Ovary (tissue), 9 donors: ENCODE data around the gene CHPF. TPM values are rescaled to one million over a fixed set of nuclear protein-coding genes. Genes with fewer than 3 reads are reported as not detected.

Experiments used
- DNase-seq, 5 donors: peaks; one replicate each; pipeline ENCODE4 v3.0.0-alpha.2; 2019 to 2020
- H3K27ac ChIP-seq, 2 donors: fragments of 200-600 bp; one replicate each; pipeline versions ENCODE4 v1.5.1 to v1.8.0; 2019 to 2022
- H3K27me3 ChIP-seq: fragments of 200-600 bp; one replicate; pipeline ENCODE4 v1.8.0; 2022
- H3K36me3 ChIP-seq: fragments of 200-600 bp; sonication (generic); one replicate; pipeline ENCODE4 v1.5.1; 2019
- H3K4me1 ChIP-seq: one replicate; pipeline ENCODE4 v1.8.1; 2013; ENCODE audit warnings: mild to moderate bottlenecking, moderate library complexity; ENCODE audit not compliant: insufficient read depth
- H3K4me3 ChIP-seq: fragments of 200-600 bp; sonication (generic); one replicate; pipeline ENCODE4 v1.5.1; 2017
- H3K9me3 ChIP-seq, 2 donors: fragments of 200-600 bp in 1 of 2; sonication (generic) in 1 of 2; one replicate each; pipeline versions ENCODE4 v1.5.1 to v1.8.1; 2013 to 2019; ENCODE audit warnings: mild to moderate bottlenecking in 1 of 2, moderate library complexity in 1 of 2
- EP300 ChIP-seq: sonication (generic); formaldehyde crosslinking; IDR thresholded peaks from one replicate; pipeline ENCODE4 v1.6.1; 2017; ENCODE audit warnings: antibody characterized with exemption
- POLR2A ChIP-seq: fragments of 450-650 bp; IDR thresholded peaks from one replicate; pipeline ENCODE4 v1.6.1; 2017; ENCODE audit warnings: antibody characterized with exemption, mild to moderate bottlenecking, moderate library complexity
- WGBS, 3 donors: extraction: QIAGEN DNeasy Blood & Tissue Kit in 1 of 3; methylation state at CpG; one replicate each; pipeline versions ENCODE4 v1.1.5 to v1.1.7; 2013 to 2017; 5-methylcytosine and 5-hydroxymethylcytosine counted together
- intact Hi-C, 4 donors: fragments of 100-400 bp; cut with DNase I; formaldehyde crosslinking; loops; one replicate each; pipeline versions ENCODE4 v1.11.0 to v1.15.1; 2022 to 2023
- polyA plus RNA-seq, 2 donors: library from polyadenylated mRNA; stranded (reverse); fragments of 200-250 nt in 1 of 2; fragments of 350-450 nt in 1 of 2; fragmentation: Illumina TruSeq in 1 of 2; extraction: RNeasy Lipid Tissue Mini Kit (QIAGEN cat#74804) in 1 of 2; gene quantifications; one replicate each; pipeline ENCODE4 v1.2.3, GENCODE V29; 2013 to 2014
- total RNA-seq, 7 donors: library from RNA; depleted of rRNA in 2 of 7; stranded (reverse); fragments of >200 nt in 2 of 7; fragmentation: NEBNext Ultra II Directional in 3 of 7; extraction: Animal tissue kit (Norgen Biotek cat#: 25700) in 3 of 7; gene quantifications; one replicate each; pipeline versions ENCODE4 v1.1.0 to v1.2.4, GENCODE V29; 2016 to 2023
- TF ChIP-seq, protein P1 (sequence below), 3 donors: fragments of 450-650 bp in 2 of 3; fragments of 200-600 bp in 1 of 3; IDR thresholded peaks; one replicate each; pipeline versions ENCODE4 v1.5.1 to v1.8.0; 2016 to 2022; ENCODE audit warnings: antibody characterized with exemption in 3 of 3, mild to moderate bottlenecking in 1 of 3
- donor health status: DM: no; HTN: no; CAD: no; lungs with moderate emphysema.
- donor health status: DM: no; HTN: no; CAD: no.
- donor health status: Bipolar disorder and iron deficiency.
- donor health status: DM: yes; HTN: yes; CAD: no.
- donor health status: DM: no; HTN: no; CAD: no.
- donor health status: DM: yes; HTN: yes; CAD: no.

Gene CHPF
- total and polyA plus RNA-seq, 9 donors: 4.0 to 181 (median 120) TPM

DNA sequence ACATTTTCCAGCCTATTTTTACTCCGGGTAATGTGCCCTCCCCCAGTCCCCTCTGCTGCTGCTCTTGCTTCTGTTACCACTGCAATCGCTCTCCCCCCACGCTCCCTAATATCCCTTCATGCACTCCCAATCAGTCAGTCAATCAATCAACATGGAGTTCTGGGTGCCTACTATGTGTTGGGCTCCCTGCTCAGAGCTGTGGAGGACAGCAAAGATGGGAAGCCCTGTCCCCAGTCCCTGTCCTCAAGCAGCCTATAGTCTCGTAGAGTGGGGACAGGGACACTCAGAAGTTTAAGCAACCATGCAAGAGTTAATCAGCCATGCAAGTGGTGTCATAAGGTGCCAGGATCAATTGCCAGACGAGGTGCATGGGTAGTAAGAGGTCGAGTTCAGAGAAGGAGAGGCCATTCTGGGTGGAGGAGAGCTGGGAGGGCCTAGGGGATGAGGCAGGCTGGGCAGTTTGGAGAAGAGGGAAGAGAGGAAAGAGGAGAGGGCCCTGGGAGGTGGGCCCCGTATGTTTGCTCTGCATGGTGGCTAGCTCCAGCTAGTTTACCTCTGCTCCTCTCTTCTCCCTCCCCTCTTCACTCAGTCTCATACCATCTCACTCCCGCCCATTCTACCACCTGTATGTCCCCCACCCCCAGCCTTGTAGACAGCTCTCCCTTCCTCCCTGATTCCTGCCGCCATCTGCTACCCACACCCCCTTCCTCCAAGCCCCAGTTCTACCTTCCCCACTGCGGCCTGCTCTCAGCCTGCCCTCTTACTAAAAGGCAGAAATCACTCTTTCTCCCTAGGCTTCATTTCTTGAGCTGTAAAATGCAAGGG, 25.4 kb downstream of the CHPF start:
- no peaks in the 10 kb centered on the region for H3K4me1 ChIP-seq
- no peak overlapping the region for H3K4me3 ChIP-seq
- H3K36me3 ChIP-seq: no peaks in the 10 kb centered on the region
- H3K27me3 ChIP-seq: no peaks in the 10 kb centered on the region
- H3K9me3 ChIP-seq: no peaks in the 10 kb centered on the region
- no peak for DNase-seq
- no peak overlapping the region for H3K27ac ChIP-seq
- TF ChIP-seq EP300 (no peak), POLR2A (no peak)
- TF ChIP-seq, protein P1, sequence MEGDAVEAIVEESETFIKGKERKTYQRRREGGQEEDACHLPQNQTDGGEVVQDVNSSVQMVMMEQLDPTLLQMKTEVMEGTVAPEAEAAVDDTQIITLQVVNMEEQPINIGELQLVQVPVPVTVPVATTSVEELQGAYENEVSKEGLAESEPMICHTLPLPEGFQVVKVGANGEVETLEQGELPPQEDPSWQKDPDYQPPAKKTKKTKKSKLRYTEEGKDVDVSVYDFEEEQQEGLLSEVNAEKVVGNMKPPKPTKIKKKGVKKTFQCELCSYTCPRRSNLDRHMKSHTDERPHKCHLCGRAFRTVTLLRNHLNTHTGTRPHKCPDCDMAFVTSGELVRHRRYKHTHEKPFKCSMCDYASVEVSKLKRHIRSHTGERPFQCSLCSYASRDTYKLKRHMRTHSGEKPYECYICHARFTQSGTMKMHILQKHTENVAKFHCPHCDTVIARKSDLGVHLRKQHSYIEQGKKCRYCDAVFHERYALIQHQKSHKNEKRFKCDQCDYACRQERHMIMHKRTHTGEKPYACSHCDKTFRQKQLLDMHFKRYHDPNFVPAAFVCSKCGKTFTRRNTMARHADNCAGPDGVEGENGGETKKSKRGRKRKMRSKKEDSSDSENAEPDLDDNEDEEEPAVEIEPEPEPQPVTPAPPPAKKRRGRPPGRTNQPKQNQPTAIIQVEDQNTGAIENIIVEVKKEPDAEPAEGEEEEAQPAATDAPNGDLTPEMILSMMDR (IDR thresholded peaks at IDR 0.05): no peak
- 61 to 66% (median 65%) methylated on average over 10 of the region's 10 CpGs for WGBS, 3 donors
- intact Hi-C loops: no loop called here

DNA sequence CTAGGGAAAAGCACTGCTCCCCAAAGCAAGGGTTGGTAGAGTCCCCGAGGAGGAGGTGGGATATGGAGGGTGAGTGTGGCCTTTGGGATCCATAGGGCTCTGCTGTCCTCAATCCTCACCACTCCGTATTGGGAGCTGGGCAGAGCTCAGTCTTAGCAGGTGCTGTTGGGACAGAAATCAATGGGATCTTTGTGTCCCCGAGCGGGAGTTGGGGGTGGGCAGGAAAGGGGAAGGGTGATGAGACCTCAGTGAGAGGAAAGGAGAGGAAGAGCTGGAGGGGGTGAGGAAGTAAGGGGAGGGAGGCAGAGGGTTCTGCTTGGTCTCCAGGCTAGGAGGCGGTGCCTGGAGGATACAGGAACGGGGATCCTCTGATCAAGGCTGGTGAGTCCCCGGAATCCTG, 26.7 kb downstream of the CHPF start:
- DNase-seq: no peak
- no peaks in the 10 kb centered on the region for H3K27me3 ChIP-seq
- H3K4me1 ChIP-seq: no peaks in the 10 kb centered on the region
- intact Hi-C loops: no loop called here
- WGBS, 3 donors: 78% methylated on average over 7 of the region's 7 CpGs
- no peak for TF ChIP-seq POLR2A
- TF ChIP-seq, protein P1 (IDR thresholded peaks at IDR 0.05): no peak
- H3K36me3 ChIP-seq: no peaks in the 10 kb centered on the region
- no peak overlapping the region for H3K4me3 ChIP-seq
- H3K9me3 ChIP-seq: no peaks in the 10 kb centered on the region
- H3K27ac ChIP-seq: no peak overlapping the region

DNA sequence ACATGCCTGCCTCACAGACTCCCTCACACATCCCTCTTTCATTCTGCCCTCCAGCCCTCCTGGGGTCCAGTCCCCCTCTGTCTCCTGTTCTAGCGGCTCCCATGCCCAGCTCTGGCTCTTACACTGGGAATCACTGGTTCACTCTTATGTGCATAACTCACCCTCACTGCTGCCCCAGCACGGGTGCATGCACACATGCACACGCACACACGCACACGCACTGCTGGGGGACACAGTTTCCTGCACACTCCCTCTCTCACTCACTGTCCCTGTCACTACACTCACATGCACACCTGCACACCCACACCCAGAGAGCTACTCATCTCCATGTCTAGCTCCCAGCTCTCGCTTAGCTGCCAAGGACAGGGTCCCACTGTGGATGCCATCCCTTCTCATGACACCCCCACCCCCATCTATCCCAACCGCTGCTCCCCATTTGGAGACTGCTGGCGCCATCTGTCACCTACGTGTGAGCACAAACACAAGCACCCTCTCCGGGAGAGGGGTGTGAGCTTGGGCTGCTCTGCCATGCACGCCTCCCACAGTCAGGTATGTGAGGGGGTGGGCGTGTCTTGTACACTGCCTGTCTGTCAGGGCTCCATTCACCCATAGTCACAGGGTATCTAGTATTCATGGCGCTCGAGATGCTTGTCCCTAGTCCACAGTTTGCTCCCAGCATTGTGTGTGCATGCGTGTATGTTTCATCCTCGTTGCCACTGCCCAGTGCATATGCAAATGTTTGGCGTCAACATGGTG, 27.6 kb downstream of the CHPF start:
- no peaks in the 10 kb centered on the region for H3K36me3 ChIP-seq
- no peak for DNase-seq
- TF ChIP-seq POLR2A: no peak
- TF ChIP-seq EP300: no peak
- TF ChIP-seq, protein P1 (IDR thresholded peaks at IDR 0.05): no peak
- H3K27me3 ChIP-seq: no peaks in the 10 kb centered on the region
- 69 to 75% (median 69%) methylated on average over 17 of the region's 17 CpGs for WGBS, 3 donors
- intact Hi-C loops: no loop called here
- H3K4me3 ChIP-seq: no peak overlapping the region
- H3K4me1 ChIP-seq: no peaks in the 10 kb centered on the region
- H3K9me3 ChIP-seq: no peaks in the 10 kb centered on the region
- H3K27ac ChIP-seq: no peak overlapping the region

DNA sequence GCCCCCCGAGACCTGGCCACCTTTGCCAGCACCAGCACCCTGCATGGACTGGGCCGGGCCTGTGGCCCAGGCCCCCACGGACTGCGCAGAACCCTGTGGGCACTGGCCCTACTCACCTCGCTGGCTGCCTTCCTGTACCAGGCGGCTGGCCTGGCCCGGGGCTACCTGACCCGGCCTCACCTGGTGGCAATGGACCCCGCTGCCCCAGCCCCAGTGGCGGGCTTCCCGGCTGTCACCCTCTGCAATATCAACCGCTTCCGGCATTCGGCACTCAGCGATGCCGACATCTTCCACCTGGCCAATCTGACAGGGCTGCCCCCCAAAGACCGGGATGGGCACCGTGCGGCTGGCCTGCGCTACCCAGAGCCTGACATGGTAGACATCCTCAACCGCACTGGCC, 28.8 kb downstream of the CHPF start:
- H3K27me3 ChIP-seq: no peaks in the 10 kb centered on the region
- intact Hi-C loops: no loop called here

More for the DNA sequence above, 28.8 kb downstream of the CHPF start:
- Histone ChIP-seq H3K27ac (no peak overlapping the region), H3K4me3 (no peak overlapping the region), H3K36me3 (no peaks in the 10 kb centered on the region), H3K9me3 (no peaks in the 10 kb centered on the region), H3K4me1 (peaks cover 4% of the 10 kb centered on the region)
- DNase-seq: no peak
- TF ChIP-seq, protein P1 (IDR thresholded peaks at IDR 0.05): no peak
- TF ChIP-seq POLR2A (no peak), EP300 (no peak)
- 78 to 88% (median 86%) methylated on average over 21 of the region's 21 CpGs for WGBS, 3 donors
